Naive B cell (primary cell): ENCODE results near the gene BSND. TPM values are rescaled to one million over a fixed set of nuclear protein-coding genes. Genes with fewer than 3 reads are reported as not detected.

Source experiments
- ATAC-seq, 2 donors: fragments of 150-1000 bp; cut with Tn5 transposase; 2 replicates each; pipeline ENCODE4 v1.10.0; 2021; ENCODE audit warnings: low read depth in 2 of 2, mild to moderate bottlenecking in 2 of 2, moderate library complexity in 2 of 2
- DNase-seq: peaks from one replicate; pipeline ENCODE4 v3.0.0; 2022
- H3K27ac Mint-ChIP-seq, 6 donors: one replicate each; pipeline ENCODE4 v1.8.0; 2020 to 2022; ENCODE audit warnings: mild to moderate bottlenecking in 6 of 6, mixed read lengths in 6 of 6, moderate library complexity in 5 of 6, inconsistent platforms in 2 of 6
- H3K27me3 Mint-ChIP-seq, 3 donors: one replicate each; pipeline ENCODE4 v1.8.0; 2021 to 2022; ENCODE audit warnings: mixed read lengths in 3 of 3, mild to moderate bottlenecking in 1 of 3
- H3K36me3 Mint-ChIP-seq, 2 donors: one replicate each; pipeline ENCODE4 v1.8.0; 2020 to 2022; ENCODE audit warnings: mixed read lengths in 2 of 2, inconsistent platforms in 1 of 2, mild to moderate bottlenecking in 1 of 2
- H3K4me1 Mint-ChIP-seq, 3 donors: one replicate each; pipeline ENCODE4 v1.8.0; 2020 to 2022; ENCODE audit warnings: mixed read lengths in 3 of 3, inconsistent platforms in 1 of 3, mild to moderate bottlenecking in 1 of 3, moderate library complexity in 1 of 3
- H3K4me3 Mint-ChIP-seq, 8 donors: one replicate each; pipeline ENCODE4 v1.8.0; 2020 to 2022; ENCODE audit warnings: mild to moderate bottlenecking in 8 of 8, mixed read lengths in 8 of 8, moderate library complexity in 8 of 8, inconsistent platforms in 2 of 8
- H3K9me3 Mint-ChIP-seq, 7 donors: one replicate each; pipeline ENCODE4 v1.8.0; 2020 to 2022; ENCODE audit warnings: mixed read lengths in 7 of 7, mild to moderate bottlenecking in 5 of 7, inconsistent platforms in 2 of 7, moderate library complexity in 1 of 7
- polyA plus RNA-seq, 6 donors: library from polyadenylated mRNA; unstranded; fragments of 300-500 nt; fragmentation: Illumina TruSeq; gene quantifications; one replicate each; pipeline ENCODE4 v1.2.3, GENCODE V29; 2021; ENCODE audit warnings: low read depth in 6 of 6

Gene BSND
- polyA plus RNA-seq, 6 donors from 2014 or later = not detected

DNA sequence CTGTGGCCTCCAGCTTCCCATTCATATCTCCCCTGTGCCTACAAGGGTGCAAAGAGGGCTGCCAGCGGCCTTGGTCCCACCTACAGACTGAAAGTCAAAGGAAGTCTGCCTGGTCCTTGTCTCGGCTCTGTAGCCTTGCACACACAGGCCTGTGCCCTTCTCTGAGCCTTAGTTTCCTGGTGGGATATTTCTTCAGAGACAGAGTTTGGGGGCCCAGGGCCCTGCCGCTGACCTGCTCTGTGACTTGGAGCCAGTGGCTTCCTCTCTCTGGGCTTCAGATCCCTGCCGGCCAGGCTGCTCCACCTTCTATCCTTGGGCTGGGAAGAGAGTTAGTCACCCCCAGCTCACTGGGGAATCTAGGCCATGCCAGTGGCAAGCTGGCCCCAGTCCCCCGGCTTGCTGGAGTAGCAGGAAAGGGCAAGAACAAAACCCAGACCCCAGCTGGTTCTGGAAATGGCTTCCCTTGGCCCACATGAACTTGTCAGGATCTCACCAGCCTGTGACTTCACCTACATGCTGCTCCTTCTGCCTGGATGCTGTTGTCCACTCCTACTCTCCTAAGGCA is 19.3 kb upstream of the BSND start:
- H3K36me3 Mint-ChIP-seq = no peaks in the 10 kb centered on the region
- no peak overlapping the region for H3K4me3 Mint-ChIP-seq
- H3K4me1 Mint-ChIP-seq = no peaks in the 10 kb centered on the region
- DNase-seq = no peak
- H3K27ac Mint-ChIP-seq = no peak overlapping the region
- no peak for ATAC-seq
- H3K27me3 Mint-ChIP-seq = peaks cover 37 to 71% (median 58%) of the 10 kb centered on the region in 3 donors
- peaks cover 0 to 1% (median 0%) of the 10 kb centered on the region in 7 donors for H3K9me3 Mint-ChIP-seq

DNA sequence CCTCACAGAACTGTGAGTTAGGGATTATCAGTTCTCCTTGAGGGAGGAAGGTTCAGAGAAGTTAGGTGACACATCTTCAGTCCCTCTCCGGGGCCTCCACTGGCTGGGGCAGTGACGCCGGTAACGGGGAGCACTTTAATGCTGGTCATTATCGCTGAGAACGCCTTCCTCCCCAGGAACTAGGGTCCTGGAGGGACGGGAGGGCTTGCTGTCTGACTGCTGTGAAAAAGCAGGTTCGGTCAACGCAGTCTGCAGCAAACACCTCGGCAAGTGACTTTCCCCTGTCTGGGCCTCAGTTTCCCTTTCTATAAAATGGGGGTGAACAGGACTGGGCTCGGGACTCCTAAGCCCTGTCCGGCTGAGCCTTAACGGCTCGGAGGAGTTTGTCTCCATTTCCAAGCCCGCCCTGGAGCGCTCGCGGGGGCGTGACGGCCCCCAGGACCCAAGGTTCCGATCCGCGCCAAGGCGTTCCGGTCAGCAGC is 18.6 kb upstream of the BSND start:
- ATAC-seq (no peak), DNase-seq (no peak)
- H3K4me1 Mint-ChIP-seq = no peaks in the 10 kb centered on the region
- no peak overlapping the region for H3K4me3 Mint-ChIP-seq
- no peak overlapping the region for H3K27ac Mint-ChIP-seq
- no peaks in the 10 kb centered on the region for H3K9me3 Mint-ChIP-seq
- H3K27me3 Mint-ChIP-seq = peaks cover 34 to 68% (median 54%) of the 10 kb centered on the region in 3 donors
- H3K36me3 Mint-ChIP-seq = no peaks in the 10 kb centered on the region

DNA sequence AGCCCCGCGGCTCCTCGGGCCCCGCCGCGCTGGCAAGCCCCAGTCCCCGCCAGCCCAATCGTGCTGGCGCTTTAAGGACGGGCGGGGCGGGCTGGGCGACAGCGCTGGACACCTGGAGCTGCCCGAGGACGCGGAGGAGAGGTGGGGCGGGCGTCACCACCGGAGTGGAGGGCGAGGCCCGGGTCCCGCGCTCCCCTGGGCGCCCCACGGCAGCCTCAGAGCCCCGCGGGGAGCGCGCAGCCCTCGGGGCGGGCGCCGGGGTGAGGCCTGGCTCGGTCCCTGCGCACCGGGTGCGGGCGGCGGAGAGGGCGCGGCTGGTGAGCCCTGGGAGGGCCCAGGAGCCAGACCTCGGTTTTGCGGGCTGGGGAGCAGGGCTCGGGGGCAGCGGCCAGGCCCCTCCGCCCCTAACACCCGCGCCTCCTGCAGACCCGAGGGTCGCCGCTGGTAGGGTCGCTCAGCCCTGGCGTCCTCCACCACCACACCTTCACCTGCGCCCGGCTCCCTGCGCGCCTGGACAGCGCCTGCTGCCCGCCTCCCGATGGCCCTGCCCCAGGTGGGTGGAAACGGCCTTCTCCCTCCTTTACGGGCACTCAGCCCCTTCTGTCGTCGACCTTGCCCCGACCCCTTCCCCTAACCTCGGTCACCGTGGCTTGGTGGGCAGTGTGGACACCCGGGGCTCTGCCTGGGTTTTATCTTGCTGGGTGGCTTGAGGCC is 18.0 kb upstream of the BSND start, which contains the start of gene TMEM61:
TMEM61 (plus strand) TSS at position 101 of the 714 bp plus-strand sequence; CDS start at position 539, 438 bp downstream.
- Mint-ChIP-seq H3K4me1 (no peaks in the 10 kb centered on the region), H3K27me3 (peaks cover 28 to 62% (median 48%) of the 10 kb centered on the region in 3 donors), H3K9me3 (no peaks in the 10 kb centered on the region), H3K4me3 (no peak within 1 kb of the TSS), H3K27ac (no peak within 1 kb of the TSS), H3K36me3 (no peaks in the 10 kb centered on the region)
- ATAC-seq = no peak
- no peak for DNase-seq

DNA sequence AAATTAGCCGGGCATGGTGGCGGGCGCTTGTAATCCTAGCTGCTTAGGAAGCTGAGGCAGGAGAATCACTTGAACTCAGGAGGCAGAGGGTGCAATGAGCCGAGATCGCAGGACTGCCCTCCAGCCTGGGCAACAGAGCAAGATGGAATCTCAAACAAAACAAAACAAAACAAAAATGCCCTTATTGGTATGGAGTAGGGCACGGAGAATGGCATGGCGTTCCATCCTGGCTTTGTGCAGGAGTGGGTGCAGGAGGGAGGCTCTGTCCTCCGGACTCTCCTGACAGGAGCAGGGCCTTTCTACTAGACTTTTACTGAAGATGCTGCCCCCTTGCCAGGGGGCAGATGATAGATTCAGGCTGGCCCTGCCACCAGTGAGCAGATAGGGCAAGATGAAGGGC is 17.3 kb upstream of the BSND start:
- Mint-ChIP-seq H3K4me1 (no peaks in the 10 kb centered on the region), H3K9me3 (no peaks in the 10 kb centered on the region), H3K36me3 (no peaks in the 10 kb centered on the region), H3K27me3 (peaks cover 28 to 60% (median 44%) of the 10 kb centered on the region in 3 donors), H3K27ac (no peak overlapping the region), H3K4me3 (no peak overlapping the region)
- DNase-seq = no peak
- no peak for ATAC-seq

DNA sequence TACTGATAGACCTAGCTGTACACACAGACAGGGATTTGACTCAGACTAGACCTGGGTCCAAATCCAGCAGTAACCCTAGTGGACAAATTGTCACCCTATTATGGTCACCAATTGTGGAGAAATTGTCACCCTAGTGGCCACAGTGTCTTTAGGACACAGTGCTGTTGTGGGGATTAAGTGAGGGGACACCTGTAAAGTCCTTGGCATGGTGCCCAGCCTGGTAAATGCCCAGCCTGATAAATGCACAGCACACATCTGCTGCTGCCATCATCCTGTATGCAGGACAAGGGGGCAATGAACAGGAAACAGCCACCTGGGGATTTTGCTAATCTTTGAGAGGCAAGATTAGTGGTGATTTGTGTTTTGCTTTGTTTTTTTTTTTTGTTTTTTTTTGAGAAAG is 16.0 kb upstream of the BSND start:
- Mint-ChIP-seq H3K9me3 (no peaks in the 10 kb centered on the region), H3K36me3 (no peaks in the 10 kb centered on the region), H3K27me3 (peaks cover 38 to 52% (median 42%) of the 10 kb centered on the region in 3 donors), H3K27ac (no peak overlapping the region), H3K4me1 (no peaks in the 10 kb centered on the region), H3K4me3 (no peak overlapping the region)
- ATAC-seq (no peak), DNase-seq (no peak)

DNA sequence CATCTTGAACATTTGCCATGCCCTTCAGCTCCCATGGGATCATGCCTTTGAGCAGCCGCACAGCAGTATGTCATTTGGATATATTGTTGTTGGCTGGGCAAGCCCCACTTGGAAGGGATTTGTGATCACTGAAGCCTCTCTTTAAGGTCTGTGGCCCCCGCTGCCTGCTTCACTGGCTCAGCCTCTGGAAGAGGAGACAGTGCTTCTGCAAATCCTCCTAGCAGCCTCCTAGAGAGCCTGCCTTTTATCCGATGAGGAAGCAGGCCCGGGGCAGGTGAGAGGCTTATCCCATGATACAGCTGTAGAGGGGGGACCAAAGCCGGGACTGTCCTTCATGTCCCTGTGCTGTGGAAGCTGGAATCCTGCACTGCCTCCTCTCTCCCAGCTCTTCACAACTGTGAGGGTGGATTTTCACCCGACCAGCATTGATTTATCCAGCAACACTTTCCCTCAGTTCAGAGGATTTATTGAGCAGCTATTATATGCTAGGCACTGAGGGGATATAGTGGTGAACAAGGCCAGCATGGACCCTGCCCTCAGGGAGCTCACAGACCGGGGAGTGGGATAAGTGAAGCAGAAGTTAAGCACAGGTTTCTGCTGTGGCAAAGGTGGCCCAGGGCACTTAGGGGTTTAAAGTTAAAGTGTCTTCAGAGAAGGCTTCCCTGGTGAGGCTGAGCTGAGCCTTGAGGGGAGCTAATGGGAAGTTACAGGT is 14.4 kb upstream of the BSND start:
- DNase-seq = no peak
- H3K9me3 Mint-ChIP-seq = no peaks in the 10 kb centered on the region
- no peaks in the 10 kb centered on the region for H3K4me1 Mint-ChIP-seq
- H3K27me3 Mint-ChIP-seq = peaks cover 35 to 42% (median 39%) of the 10 kb centered on the region in 3 donors
- no peak overlapping the region for H3K4me3 Mint-ChIP-seq
- no peak for ATAC-seq
- H3K27ac Mint-ChIP-seq = no peak overlapping the region
- H3K36me3 Mint-ChIP-seq = no peaks in the 10 kb centered on the region

DNA sequence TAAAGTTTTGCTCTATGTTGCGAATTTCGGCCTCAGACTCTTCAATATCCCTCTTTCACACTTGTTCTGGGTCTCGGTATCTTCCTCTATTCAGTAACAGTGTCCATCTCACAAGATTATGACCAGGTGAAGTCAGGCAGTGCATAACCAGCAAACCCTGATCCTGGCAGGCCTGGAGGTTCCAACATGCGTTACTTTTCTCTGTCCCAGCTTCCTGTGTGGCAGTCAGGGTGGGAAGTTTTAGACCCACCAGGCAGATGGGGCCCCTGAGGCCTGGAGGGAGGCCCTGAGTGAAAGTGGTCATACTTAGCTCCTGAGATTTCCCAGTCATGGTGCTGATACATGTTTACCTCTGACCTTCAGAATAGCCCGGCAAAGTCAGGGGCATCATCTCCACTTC is 13.2 kb upstream of the BSND start:
- no peaks in the 10 kb centered on the region for H3K4me1 Mint-ChIP-seq
- peaks cover 27 to 33% (median 33%) of the 10 kb centered on the region in 3 donors for H3K27me3 Mint-ChIP-seq
- no peak overlapping the region for H3K4me3 Mint-ChIP-seq

DNA sequence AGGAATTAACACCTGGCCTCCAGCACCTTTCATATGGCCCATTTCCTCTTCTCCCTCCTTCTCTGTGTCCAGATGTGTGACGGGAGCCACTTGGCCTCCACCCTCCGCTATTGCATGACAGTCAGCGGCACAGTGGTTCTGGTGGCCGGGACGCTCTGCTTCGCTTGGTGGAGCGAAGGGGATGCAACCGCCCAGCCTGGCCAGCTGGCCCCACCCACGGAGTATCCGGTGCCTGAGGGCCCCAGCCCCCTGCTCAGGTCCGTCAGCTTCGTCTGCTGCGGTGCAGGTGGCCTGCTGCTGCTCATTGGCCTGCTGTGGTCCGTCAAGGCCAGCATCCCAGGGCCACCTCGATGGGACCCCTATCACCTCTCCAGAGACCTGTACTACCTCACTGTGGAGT is 12.7 kb upstream of the BSND start:
- peaks cover 24 to 32% (median 31%) of the 10 kb centered on the region in 3 donors for H3K27me3 Mint-ChIP-seq
- no peak overlapping the region for H3K4me3 Mint-ChIP-seq
- H3K27ac Mint-ChIP-seq = no peak overlapping the region
- ATAC-seq (no peak), DNase-seq (no peak)
- no peaks in the 10 kb centered on the region for H3K36me3 Mint-ChIP-seq
- no peaks in the 10 kb centered on the region for H3K9me3 Mint-ChIP-seq
- H3K4me1 Mint-ChIP-seq = no peaks in the 10 kb centered on the region

More for the DNA sequence above, 13.2 kb upstream of the BSND start:
- H3K9me3 Mint-ChIP-seq = no peaks in the 10 kb centered on the region
- H3K36me3 Mint-ChIP-seq = no peaks in the 10 kb centered on the region
- no peak for DNase-seq
- ATAC-seq = no peak
- no peak overlapping the region for H3K27ac Mint-ChIP-seq

DNA sequence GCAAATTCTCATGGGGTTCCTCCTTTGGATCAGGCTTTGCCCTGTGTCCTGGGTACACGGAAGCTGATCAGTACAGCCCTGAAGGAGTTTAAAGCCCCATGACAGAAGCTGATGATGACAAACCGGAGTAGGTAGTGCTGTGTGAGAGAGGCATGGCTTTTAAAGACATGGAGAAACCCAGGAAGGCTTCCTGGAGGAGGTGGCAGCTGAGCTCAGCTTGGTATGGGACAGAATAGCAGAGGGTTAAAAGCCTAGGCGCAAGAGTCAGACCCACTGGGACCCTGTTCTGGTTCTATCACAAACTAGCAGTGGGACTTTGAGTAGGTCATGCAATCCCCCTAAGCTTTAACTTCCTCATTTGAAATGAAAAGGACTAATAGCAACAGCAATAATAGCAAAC is 12.2 kb upstream of the BSND start:
- H3K4me3 Mint-ChIP-seq = no peak overlapping the region
- ATAC-seq = no peak

DNA sequence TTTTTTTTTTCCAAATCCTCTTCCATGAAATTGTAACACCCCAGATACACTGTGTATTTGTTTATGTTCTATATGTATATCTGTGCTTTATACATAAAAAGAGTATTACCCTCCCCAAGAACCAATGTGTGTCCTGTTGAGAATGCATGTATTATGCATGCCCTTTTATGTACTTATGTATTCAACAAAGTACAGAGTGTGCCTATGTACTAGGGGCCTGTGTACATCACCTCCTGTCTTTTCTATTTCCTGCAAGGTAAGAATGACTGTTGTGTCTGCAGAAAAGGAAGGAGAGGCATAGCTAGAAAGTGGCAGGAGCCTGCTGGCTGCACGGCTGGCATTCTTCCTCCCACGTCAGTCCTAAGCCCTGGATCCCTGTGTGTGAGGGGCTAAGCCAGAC is 11.3 kb upstream of the BSND start:
- H3K4me1 Mint-ChIP-seq = no peaks in the 10 kb centered on the region
- no peak overlapping the region for H3K27ac Mint-ChIP-seq
- peaks cover 10 to 25% (median 17%) of the 10 kb centered on the region in 3 donors for H3K27me3 Mint-ChIP-seq
- H3K9me3 Mint-ChIP-seq = no peaks in the 10 kb centered on the region
- no peak overlapping the region for H3K4me3 Mint-ChIP-seq
- ATAC-seq (no peak), DNase-seq (no peak)
- H3K36me3 Mint-ChIP-seq = no peaks in the 10 kb centered on the region

More for the DNA sequence above, 12.2 kb upstream of the BSND start:
- Mint-ChIP-seq H3K4me1 (no peaks in the 10 kb centered on the region), H3K27me3 (peaks cover 19 to 27% (median 26%) of the 10 kb centered on the region in 3 donors), H3K27ac (no peak overlapping the region), H3K9me3 (no peaks in the 10 kb centered on the region), H3K36me3 (no peaks in the 10 kb centered on the region)
- no peak for DNase-seq

DNA sequence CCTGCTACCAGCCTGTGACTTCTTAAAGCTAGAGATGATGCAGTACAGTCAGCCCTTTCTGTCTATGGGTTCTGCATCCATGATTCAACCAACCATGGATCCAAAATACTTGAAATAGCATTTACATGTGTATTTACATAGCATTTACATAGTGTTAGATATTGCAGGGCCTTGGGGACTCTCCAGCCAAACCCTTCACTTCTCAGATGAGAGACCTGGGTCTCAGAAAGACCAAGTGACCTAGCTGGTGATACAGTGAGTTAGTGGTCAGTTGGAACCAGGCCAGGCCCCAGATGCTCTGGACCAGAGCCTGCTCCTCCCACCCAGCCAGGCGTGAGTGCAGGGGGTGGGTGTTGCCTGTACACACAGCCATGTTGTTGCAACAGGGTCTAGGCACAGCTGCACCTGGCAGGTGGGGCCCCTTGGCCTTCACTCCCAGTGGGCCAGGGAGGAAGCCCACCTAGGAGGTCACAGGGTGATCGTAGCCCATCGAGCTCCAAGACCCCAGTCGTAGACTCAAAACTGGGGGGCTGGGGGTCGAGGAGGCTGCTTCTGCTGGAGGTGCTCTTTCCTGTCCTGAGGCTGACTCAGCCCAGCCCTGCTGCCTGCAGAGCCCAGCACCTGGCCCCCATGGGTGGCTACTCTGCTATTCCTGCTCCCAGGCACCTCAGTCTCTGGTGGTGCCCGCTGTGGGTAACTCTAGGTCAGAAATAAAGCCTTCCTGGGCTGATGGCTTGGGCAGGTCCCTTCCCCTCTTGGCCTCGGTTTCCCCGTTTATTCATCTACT is 10.6 kb upstream of the BSND start:
- ATAC-seq (no peak), DNase-seq (no peak)
- no peaks in the 10 kb centered on the region for H3K9me3 Mint-ChIP-seq
- no peaks in the 10 kb centered on the region for H3K36me3 Mint-ChIP-seq
- no peak overlapping the region for H3K27ac Mint-ChIP-seq
- H3K4me3 Mint-ChIP-seq = no peak overlapping the region
- H3K27me3 Mint-ChIP-seq = peaks cover 8 to 22% (median 14%) of the 10 kb centered on the region in 3 donors
- no peaks in the 10 kb centered on the region for H3K4me1 Mint-ChIP-seq

DNA sequence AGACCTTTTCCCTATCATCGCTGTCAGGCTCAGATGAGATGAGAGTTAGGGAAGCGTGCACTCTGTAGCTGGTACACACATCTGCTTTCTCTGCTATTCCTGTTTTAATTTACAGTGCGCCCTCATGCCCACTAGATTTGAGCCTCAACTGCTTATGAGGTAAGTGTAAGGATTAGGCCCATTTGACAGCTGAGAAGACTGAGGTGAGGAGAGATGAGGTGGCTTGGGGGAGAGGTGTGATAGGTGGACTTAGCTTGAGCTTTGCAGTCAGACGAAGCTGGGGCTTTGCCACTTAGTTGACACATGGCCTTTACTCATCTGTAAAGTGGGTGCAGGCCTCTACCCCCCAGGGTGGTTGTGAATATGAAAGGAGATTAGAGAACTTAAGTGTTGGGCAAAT is 9.8 kb upstream of the BSND start:
- H3K4me1 Mint-ChIP-seq = no peaks in the 10 kb centered on the region
- H3K9me3 Mint-ChIP-seq = no peaks in the 10 kb centered on the region
- ATAC-seq (no peak), DNase-seq (no peak)
- H3K27ac Mint-ChIP-seq = no peak overlapping the region
- no peak overlapping the region for H3K4me3 Mint-ChIP-seq
- H3K27me3 Mint-ChIP-seq = peaks cover 6 to 17% (median 7%) of the 10 kb centered on the region in 3 donors
- no peaks in the 10 kb centered on the region for H3K36me3 Mint-ChIP-seq

DNA sequence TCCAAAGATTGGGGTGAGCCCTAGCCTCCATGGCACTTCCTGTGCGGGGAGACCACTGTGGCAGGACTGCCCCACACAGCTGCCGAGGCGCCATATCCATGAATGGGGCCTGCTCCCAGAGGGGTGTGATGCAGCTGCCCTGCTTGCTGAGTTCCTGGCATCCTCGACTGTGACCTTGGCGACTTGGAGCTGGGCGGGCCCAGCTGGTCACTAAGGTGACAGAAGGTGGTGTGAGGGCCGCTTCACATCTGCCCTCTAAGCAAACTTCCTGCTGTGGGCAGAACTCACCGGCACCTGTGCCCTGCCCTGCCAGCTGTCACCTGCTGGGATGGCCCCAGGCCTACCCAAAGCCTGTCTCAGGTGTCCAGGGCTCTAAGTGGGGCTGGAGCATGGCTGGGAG is 9.3 kb upstream of the BSND start:
- peaks cover 6 to 17% (median 7%) of the 10 kb centered on the region in 3 donors for H3K27me3 Mint-ChIP-seq
- no peak for ATAC-seq
- no peak overlapping the region for H3K4me3 Mint-ChIP-seq
- no peak overlapping the region for H3K27ac Mint-ChIP-seq
- no peak for DNase-seq
- H3K9me3 Mint-ChIP-seq = no peaks in the 10 kb centered on the region
- no peaks in the 10 kb centered on the region for H3K36me3 Mint-ChIP-seq
- H3K4me1 Mint-ChIP-seq = no peaks in the 10 kb centered on the region
